Stomach (tissue), 4 donors: ENCODE data around the gene ANK2.

Experiments
- EP300 ChIP-seq: sonication (generic); formaldehyde crosslinking; IDR thresholded peaks from one replicate; pipeline ENCODE4 v1.6.1; 2017; ENCODE audit warnings: antibody characterized with exemption
- POLR2A ChIP-seq, 4 donors: fragments of 450-650 bp; IDR thresholded peaks; one replicate each; pipeline ENCODE4 v1.6.1; 2016; ENCODE audit warnings: antibody characterized with exemption in 4 of 4, control low read depth in 2 of 4, mild to moderate bottlenecking in 1 of 4, moderate library complexity in 1 of 4
- TF ChIP-seq, protein P1 (sequence below), 7 experiments: fragments of 450-650 bp in 4 of 7; fragments of 200-600 bp in 3 of 7; sonication (generic) in 3 of 7; IDR thresholded peaks; one replicate each; pipeline ENCODE4 v1.5.1; 2016 to 2019; ENCODE audit warnings: antibody characterized with exemption in 7 of 7, control low read depth in 2 of 7, mild to moderate bottlenecking in 1 of 7

DNA sequence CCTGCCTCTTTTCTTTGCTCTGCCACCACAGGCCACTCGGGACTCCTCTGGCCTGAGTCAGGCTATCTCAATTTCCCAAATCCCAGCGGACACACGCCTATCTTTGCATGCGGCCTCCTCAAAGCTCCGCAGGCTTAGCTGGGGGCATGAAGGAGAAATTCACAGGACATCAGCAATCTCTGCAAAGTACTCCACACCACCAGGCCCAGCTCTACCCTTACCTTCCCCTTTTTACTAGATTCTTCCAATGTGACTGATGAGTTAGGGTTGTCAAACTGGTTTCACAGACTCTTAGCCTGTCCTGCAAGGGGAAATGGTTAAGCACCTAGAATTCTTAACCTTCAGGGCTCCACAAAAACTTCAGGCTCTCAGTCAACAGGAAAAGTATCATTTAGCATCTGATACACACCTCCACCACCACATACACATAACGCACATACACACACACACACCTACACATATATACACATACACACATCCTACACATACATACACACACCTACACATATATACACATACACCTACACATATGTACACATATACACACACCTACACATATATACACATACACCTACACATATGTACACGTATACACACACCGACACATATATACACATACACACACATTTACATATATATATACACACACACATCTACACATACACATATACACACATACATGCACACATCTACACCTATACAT lies 349.1 kb downstream of the ANK2 start:
- TF ChIP-seq, protein P1, sequence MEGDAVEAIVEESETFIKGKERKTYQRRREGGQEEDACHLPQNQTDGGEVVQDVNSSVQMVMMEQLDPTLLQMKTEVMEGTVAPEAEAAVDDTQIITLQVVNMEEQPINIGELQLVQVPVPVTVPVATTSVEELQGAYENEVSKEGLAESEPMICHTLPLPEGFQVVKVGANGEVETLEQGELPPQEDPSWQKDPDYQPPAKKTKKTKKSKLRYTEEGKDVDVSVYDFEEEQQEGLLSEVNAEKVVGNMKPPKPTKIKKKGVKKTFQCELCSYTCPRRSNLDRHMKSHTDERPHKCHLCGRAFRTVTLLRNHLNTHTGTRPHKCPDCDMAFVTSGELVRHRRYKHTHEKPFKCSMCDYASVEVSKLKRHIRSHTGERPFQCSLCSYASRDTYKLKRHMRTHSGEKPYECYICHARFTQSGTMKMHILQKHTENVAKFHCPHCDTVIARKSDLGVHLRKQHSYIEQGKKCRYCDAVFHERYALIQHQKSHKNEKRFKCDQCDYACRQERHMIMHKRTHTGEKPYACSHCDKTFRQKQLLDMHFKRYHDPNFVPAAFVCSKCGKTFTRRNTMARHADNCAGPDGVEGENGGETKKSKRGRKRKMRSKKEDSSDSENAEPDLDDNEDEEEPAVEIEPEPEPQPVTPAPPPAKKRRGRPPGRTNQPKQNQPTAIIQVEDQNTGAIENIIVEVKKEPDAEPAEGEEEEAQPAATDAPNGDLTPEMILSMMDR (IDR thresholded peaks at IDR 0.05) = no peak
- TF ChIP-seq EP300 (no peak), POLR2A (IDR thresholded peaks at IDR 0.05) (no peak)
